NCI-H1436 treated with DMSO at 0.1 percent for 48 hours (cell line): ENCODE data around the gene KRT76.
"Not testable (repeated sequence)": the region's sequence is repeated elsewhere in the genome, so short reads cannot be mapped to it uniquely, and the experiment has no call there.

ENCODE experiments used
- DNase-seq: peaks from one replicate; lab custom pipeline; 2025; lab: John Stamatoyannopoulos, UW

The KRT76 gene

DNA sequence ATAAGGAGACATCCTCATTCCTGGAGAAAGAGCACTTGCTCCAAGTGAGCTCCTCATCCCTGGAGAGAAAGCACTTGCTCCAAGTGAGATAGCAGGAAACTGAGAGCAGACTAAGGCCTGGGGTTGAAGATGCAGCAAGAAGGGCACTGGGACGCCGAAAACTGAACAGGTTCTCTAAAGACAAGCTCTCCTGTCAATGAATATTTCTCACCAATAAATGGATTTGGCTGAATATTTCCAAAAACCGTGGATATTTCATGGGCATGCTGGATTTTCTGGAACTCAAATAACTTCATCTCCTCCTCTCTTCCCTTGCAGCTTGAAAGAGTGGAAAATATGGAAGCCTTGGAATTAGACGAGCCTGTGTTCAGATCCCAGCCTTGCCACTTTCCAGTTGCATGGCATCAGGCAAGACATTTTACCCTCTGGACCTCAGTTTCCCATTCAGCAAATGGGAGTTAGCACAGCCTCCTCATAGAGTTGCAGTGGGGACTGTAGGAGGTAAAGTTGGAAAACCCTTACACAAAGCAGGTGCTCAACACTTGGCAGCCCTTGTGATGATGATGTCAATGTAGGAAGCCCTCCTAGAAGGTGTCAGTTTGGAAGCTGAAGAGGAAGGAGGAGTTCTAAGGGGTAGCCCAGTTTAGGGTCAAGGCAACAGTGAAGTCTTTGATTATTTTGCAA lies 4.4 kb upstream of the KRT76 start:
- no peak for DNase-seq

DNA sequence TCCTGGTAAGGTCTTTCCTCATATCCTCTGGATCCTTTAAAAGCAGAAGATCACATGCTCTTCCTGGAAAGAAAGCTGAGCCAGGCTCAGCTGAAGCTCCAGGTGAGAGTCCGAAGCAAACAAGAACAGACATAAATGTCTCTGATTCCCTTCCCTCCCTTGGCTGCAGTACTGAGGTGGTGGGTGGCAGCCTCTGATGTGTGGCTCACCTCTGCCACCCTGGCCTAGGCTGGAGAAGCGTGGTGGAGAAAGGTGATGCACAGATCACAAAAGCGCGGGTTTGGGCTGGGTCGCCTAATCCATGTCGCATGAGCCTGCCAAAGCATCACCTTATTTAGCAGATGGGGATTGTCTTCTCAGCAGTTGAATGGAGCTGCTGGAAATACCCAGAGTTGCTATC lies 2.8 kb upstream of the KRT76 start:
- no peak for DNase-seq

DNA sequence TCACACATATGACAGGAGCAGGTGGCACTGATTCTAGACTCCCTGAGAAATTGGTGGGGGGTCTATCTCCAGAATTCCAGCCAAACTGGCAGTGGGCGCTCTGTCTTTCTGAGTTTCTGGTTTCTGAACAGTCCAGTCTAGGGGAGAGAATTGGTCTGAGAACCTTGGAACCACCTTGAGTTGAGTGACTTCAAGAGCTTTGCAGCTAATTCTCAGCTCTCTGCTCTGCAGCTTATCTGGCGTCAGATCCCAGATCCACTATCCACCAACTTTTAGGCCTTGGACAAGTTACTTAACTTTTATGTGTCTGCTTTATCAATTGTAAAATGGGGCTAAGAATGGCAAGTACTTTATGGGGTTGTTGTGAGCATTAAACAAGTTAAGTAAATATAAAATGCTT lies 1.7 kb upstream of the KRT76 start:
- DNase-seq = no peak

DNA sequence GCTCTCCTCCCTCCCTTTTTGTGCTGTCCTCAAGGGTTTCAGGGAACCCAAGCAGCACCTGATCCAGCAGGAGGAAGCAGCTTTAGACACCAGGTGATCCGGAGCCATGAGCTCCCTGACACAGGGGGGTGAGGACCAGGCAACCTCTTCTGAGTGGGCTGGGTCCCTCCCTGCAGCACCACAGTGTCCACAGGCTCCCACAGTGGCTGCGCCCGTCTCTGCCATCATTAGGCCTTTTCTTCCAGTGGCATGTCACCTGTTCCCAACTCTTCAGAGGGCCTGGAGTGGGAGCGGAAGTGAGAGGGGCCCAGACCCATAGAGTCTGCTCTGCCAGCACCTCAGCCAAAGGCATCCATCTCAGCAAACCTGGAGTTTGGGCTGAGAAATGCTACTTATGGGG lies 421 bp upstream of the KRT76 start:
- DNase-seq = no peak

DNA sequence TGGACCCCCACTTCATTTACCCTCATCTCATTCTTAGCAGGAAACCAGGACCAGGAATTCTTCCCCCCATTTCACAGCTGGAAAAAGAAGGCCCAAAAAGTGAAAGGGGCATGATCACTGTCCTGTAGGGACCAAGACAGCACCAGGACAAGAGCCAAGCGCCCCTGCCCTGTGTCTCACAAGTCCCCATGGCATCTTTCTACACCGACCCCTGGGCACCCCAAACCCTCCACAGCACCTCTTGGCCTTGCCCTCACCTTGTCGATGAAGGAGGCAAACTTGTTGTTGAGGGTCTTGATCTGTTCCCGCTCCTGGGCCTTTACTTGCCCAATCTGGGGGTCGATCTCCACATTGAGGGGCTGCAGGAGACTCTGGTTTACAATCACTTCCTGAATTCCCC lies 710 bp downstream of the KRT76 start:
- no peak for DNase-seq

DNA sequence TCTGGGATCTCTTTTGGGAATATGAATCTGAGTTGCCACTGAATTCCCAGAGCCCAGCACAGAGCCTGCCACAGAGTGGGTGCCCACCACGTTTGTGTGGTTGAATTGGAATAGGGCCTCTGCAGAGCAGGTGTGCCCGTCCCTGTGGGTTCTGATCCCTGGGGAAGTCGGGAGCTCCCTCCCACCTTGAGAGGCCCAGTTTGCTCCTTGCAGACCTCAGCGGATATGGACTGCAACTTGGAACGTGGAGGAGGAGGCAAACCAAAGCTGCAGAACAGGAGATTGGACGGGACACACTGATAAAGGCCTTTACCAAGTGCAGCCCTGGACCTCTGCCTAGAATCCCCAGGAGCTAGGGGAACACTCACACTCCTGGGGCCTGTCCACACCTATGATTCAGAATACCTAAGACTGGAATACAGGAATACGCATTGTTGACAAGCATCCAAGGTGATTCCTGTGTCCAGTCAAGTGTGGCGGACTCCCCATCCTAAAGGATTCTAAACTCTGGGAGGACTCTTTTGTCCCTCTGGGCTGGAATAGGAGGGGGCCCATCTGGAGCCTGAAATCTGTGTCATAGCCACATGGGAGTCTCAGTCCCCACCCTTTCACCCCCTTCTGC lies 2.4 kb downstream of the KRT76 start:
- DNase-seq = no peak

DNA sequence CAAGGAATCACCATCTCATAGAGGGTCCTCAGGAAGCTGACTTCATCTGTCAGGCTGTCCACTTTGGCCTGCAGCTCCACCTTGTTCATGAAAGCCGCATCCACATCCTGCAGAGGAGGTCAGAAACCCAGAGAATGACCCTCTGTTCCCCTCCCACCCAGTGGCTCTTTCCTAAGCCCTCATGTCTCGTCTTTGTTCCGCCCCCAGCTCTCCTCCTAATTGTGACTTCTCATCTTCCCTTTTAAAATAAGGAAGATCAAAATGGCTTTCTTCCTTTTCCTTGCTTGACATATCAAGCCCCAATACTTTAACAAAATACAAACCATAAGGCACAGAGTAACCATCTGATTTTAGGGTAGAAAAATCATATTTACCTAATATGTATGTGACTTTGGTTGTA lies 4.4 kb downstream of the KRT76 start:
- no peak for DNase-seq

DNA sequence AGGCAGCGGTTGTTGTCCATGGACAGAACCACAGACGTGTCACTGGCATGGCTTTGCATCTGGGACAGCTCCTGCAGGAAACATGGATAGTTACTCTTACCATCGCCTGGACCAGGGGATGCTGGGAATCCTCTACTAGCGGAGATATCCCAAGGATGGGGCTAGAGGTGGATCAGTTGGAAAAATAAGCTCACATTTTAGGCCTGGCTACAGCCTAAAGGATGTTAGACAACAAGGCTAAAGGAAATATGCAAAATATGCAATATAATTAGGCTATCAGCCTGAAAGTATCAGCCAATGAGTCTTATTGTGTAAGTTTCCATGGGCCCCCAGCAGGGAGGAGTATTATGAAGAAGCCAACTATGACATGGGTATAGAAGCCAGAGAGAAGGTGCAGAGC lies 5.0 kb downstream of the KRT76 start:
- DNase-seq = no peak

DNA sequence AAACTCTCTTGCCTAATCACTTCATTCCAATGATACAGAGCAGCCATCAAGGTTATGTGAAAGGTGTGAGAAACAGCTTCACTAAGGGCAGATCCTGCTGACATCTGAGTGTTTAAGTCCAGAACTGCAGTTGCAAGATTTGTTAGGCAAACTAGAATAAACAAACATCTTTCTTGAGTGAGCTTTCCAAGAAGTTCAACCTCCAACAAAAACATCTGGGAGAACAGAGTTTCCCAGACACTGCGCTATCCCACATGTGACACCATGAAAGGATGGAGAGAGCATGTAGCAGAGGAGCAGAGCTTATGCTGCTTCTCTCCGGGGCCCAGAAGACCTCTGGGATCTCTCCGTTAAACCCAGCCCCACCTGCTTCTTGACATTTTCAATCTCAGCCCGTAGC lies 5.6 kb downstream of the KRT76 start:
- DNase-seq = no peak

DNA sequence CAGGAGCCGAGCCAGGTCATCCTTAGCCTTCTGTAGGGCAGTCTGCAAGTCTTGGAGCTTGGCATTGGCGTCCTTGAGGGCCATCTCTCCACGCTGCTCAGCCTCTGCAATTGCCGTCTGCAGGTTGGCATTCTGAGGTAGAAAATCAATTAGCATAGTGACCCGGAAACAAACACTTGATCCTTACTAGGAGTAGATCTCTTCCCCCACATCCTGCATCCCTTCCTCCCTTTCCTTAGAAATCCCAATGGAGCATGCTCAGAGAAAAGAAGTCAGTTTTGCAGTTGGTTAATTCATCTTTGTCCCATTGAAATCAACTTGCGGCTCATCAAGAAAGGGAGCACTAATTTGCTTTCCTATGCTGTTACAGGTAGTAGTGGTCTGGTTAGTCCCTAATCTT lies 6.1 kb downstream of the KRT76 start:
- no peak for DNase-seq

DNA sequence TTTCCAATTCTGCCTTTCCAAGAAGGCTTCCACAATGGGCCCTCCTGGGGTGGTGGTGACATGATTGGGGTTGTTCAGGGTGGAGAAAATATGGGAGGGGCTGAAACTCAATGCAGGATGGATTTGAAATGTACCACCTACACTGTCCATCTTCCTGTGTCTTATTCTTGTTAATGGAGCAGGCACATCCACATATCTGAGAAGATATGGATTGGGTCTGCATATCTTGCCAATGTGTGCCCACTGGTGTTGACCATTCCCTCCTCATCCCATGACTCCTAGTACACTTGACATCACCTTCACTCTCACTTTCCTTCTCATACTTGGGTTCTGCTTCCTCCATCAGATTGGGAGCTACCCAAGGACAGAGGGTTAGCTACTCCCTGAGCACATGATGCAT lies 7.2 kb downstream of the KRT76 start:
- no peak for DNase-seq

DNA sequence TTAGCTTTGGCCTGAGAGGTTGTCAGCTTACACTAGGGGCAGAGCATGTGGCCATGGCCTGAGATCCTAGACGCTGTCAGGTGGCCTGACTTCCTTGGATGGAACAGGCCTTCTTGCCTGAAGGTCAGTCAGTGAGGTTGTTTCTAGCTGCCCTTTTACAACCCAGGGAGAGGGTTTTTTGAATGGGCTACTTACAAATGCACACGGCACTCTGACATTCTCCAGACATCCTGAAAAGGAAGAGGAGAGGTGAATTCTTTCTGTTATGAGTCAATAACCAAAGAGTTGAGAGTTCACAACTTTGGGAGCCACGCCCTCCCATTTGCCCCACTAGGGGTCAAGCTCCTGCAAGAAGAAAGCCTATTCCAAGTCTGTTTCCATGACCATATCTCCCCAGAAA lies 7.8 kb downstream of the KRT76 start:
- DNase-seq = no peak

DNA sequence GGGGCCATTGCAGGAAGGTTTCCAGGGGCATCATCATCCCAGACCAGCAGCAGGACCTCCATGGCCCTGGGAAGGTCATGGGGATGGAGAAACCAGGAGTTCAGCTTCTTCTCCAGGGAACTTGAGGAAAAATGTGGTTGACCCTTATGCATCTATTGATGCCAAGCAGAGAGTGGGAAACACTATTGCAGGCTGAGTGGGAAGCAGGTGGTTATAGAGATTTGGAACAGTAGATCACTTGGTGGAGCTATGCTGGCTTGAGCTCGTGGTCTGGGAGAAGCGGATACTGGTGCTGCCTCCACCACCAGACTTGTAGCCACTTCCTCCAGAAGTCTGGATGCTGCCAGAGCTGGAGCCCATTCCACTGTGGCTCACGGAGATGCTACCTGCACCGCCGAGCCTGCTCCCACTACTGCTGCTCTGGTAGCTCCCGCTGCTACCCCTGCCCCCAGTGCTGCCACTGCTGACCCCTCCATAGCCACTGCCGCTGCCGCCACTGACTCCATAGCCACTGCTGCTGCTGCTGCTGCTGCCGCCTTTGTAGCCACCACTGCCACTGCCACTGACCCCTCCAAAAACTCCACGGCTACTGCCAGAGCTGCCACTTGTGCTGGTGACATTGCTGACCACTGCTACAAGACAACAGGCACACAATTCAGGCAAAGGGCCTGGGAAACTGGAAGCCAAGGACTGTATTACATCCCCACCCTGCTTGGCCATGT lies 8.5 kb downstream of the KRT76 start:
- no peak for DNase-seq

DNA sequence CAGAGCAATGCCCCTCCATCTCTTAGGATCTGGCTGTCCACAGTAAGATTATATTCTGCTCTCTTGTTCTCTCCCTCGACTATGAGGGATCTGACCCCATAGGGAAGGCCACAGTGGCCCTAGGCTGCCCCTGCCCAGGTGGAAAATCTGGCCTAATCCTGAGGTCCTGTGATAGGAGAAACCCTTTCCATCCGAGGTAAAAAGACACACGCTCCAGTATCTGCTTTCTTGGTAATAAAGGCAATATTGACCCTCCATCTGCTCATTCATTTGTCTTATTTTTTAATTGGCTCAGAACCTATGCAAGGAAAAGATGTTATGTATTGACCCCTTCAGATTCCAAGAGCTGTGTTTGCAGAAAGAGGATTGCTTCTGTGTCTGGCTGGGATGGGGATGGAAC lies 9.7 kb downstream of the KRT76 start:
- no peak for DNase-seq

DNA sequence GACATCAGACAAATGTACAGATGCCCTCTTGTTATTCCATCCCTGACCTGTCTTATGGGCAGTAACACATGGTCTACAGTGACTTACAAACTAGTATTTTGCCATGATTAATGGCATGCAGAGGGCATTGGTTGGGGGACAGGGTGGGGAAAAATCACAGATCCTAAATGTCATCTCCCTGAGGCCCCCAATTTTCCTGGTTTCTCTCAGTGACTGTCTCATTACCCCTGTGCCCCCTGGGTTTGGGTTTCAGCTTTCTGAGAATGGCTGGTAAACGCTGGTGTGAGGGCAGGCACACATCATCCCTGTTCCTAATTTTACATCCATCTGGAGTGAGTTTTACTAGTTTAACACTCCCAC lies 10.1 kb downstream of the KRT76 start:
- no peak for DNase-seq

DNA sequence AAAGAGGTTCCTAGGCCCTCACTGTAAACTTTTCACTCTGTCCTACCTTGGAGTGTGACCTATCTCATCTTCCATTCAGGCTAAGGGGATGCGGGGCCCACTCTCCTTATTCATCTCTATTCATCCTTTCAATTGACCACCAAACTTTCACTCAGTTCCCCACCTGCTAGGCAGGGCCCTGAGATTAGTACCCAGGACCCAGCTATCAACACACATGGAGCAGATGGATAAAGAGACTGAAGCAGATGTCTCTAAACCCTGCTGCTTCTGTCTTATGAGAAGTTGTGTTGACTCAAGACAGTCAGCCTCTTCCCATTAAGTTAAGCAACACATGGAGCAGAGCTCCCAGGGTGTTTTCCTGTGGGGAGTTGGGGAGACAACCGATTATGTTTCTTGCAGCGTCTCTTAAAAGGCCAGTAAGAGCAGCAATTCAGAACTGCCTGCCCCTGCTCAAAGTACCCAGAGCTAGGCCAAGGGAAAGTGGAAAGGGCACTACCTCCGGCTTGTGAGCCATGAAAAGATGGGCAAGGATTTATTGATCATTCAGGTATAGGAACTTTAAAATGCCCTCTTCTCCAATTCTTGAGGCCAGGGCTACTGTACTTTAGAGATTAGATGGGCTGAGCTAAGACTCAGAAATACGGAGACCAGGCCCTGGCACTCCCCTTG lies 10.7 kb downstream of the KRT76 start:
- DNase-seq = no peak

DNA sequence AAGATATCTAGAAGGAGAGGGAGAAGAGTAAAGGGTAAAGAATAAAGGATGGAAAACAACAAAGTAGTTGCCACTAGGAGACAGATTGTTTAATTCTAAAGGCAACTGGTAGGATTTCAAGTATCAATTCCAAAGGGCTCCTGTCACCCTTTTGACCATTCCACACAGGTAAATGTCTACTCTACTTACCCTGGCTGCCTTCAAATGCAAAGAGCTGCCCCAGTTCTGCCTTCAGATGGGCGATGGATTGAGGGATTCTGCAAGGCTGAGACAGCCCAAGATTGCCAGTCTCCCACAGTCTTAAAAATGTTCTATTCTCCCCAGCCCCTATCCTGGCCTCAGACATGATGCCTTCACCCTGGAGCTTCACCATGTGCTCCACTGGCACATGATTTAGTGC lies 11.4 kb downstream of the KRT76 start:
- DNase-seq = no peak

DNA sequence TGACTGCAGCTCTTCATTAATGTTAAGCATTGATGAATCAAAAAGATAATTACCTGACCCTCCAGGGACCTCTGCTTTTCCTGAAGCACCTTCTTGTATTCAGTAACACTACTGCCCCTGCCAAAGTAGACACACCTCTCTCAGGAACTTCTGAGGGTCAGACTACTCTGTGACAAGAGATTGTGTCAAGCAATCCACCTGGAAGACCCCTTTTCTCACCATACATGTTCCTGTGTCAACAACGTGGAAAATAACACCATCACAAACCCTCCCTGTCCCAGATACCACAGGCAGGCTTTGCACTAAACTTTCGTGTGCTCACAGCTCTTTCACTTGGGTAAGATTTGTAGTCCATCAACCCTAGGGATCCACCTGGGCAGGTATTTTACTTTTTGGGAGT lies 13.2 kb downstream of the KRT76 start:
- DNase-seq = no peak

DNA sequence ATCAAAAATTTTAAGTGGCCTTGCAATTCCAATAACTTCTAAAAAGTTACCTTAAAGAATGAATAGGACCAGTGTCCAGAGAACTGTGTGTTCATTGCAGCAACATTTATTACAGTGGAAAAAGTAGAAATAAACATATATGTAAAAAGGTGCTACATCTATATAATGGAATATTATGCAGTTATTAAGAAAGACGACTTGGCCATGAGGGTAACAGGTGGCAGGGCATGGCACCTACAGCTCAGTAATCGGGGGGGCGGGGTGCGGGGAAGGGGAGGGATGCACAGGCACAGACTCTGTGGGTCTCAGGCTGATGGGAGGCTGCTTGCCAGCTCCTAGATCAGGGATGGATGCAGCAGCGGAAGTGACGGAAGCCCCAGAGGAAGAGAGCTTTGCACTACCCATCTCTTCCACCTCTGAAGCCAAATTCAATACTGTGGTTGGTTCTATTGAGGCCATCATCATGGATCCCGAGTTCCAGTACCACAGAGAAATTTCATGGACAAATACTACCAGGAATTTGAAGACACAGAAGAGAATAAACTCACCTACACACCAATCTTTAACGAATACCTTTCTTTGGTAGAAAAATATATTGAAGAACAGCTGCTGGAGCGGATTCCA lies 14.0 kb downstream of the KRT76 start:
- DNase-seq = no peak

DNA sequence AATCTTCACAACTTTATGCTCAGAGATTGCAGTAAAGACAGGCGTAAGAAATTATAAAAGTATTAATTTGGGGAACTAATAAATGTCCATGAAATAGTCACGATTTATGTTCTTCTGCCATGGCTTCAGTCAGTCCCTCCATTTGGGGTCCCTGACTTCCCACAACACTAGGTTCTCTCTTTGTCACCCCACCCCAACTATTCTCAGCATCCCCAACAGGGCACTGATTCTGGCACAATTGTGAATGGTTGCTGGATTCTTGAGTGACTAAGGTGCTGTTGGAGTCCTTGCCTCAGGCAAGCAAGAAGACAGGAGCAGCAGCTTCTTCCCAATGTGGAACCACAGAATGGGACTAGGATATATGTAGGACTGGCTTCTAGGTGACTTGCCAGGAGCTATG lies 15.3 kb downstream of the KRT76 start:
- DNase-seq = no peak

DNA sequence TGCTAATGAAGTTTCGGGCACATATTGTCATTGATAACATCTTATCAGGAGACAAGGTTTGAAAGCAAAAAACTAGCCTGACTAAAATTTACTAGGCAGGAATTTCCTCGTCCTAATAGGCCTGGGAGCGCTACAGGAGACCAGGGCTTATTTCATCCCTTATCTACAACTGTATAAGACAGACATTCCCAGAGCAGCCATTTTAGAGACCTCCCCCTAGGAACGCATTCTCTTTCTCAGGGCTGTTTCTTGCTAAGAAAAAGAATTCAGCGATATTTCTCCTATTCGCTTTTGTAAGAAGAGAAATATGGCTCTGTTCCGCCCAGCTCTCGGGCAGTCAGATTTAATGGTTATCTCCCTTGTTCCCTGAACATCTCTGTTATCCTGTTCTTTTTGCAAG lies 15.9 kb downstream of the KRT76 start:
- DNase-seq = not testable (repeated sequence)

DNA sequence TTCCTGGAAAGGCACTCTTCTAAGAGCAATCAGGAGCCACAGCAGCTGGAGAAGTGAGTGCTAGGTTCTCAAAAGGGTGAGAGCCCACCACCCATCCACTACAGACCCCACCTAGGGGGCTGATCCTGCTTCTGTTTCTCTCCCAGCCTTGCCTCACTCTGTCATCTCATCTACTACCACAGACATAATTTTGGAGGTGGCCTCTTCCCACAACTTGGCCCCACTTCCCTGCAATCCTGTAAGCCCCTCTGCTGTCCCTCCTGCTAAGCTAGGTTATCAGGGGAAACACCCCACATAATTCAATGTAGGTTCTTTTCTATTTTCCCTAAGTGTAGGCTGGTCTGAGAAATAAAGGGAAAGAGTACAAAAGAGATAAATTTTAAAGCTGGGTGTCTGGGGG lies 16.5 kb downstream of the KRT76 start:
- DNase-seq = no peak

DNA sequence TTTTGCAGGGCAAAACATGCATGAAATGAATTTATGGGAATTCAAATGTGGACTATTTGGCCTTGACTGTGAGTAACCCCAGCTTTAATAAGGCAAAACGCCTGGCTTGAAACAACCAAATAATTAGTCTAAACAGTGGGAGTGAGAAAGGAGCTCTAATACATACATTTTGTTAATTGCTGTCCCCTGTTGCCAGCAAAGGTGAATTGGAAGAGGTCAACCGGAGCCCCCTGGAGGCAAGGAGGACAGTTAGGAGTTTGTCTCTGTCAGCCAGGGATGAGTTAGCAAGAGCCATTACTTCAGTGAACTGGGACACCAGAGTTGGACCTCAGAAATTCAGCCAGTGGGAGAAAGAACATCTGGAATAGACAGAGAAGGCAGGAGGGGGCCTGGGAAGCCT lies 17.4 kb downstream of the KRT76 start:
- no peak for DNase-seq
